ENCODE measurements around the gene SF3B6. TPM values are rescaled to one million over a fixed set of nuclear protein-coding genes. Genes with fewer than 3 reads are reported as not detected.
"Not testable (repeated sequence)": the region's sequence is repeated elsewhere in the genome, so short reads cannot be mapped to it uniquely, and the experiment has no call there.

Gene SF3B6
- total RNA-seq, 1 donor, result 146 TPM

DNA sequence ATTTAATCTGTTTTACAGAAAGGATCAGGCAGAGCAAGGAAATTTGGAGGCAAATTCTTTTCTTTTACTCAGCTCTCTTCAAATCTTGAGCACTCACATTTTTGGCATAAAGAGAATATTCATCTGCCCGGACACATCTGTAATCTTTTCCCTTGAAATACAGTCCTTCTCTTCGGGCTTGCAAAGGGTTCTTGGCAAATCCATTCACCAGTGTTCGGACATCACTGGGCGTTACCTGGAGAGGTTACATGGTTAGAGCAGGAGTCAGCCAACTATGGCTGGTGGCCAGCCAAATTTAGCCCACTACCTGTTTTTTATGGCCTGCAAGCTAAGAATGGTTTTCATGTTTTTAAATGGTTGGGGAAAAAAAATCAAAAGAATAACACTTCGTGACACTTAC is 44.9 kb upstream of the SF3B6 start:
- H3K4me3 ChIP-seq (ENCODE audit: low read depth, low read length), result no peak overlapping the region
- TF ChIP-seq, protein P1, sequence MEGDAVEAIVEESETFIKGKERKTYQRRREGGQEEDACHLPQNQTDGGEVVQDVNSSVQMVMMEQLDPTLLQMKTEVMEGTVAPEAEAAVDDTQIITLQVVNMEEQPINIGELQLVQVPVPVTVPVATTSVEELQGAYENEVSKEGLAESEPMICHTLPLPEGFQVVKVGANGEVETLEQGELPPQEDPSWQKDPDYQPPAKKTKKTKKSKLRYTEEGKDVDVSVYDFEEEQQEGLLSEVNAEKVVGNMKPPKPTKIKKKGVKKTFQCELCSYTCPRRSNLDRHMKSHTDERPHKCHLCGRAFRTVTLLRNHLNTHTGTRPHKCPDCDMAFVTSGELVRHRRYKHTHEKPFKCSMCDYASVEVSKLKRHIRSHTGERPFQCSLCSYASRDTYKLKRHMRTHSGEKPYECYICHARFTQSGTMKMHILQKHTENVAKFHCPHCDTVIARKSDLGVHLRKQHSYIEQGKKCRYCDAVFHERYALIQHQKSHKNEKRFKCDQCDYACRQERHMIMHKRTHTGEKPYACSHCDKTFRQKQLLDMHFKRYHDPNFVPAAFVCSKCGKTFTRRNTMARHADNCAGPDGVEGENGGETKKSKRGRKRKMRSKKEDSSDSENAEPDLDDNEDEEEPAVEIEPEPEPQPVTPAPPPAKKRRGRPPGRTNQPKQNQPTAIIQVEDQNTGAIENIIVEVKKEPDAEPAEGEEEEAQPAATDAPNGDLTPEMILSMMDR (IDR thresholded peaks at IDR 0.05; ENCODE audit: insufficient read depth, low read depth, low read length), result no peak
- DNase-seq (ENCODE audit: low read depth), result no peak

DNA sequence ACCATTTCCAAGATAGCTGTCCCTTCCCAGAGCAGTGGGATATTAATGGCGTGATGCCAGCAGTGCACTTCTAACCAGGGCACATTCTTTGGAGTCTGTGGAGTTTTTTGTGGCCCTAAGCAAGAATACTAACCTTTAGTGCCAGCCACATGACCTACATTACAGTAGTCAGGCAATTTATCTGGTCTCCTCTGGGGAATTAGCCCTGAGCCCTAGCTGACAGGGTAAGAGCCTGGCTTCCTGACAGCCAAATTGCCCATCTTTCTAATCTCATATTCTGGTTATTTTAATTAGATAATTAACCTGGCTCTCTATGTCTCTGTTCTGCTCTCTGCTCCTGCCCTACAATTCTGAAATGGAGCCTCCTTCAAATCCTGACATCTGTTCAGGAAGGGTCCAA is 41.8 kb upstream of the SF3B6 start:
- H3K4me3 ChIP-seq (ENCODE audit: low read depth, low read length), result no peak overlapping the region
- TF ChIP-seq, protein P1 (IDR thresholded peaks at IDR 0.05; ENCODE audit: insufficient read depth, low read depth, low read length), result no peak
- DNase-seq (ENCODE audit: low read depth), result no peak

DNA sequence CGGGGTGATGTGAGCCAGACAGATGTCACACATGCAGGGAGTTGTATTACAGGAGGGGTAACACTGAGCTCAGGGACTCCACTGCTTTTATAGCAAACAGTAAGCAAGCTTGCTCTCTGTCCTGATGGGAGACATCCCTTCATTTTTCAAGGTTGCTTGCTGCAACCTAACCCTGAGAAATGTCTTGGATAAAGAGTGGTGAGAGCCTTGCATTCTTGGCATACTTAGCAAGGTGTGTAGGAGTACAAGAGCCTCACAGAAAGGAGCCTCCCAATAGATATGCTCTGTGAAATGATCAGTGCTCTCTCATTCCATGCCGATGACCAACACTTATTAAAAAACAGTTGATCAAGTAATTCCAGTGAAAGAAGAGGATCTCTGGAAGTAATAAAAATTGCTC is 38.9 kb upstream of the SF3B6 start:
- no peak overlapping the region for H3K4me3 ChIP-seq (ENCODE audit: low read depth, low read length)
- TF ChIP-seq, protein P1 (IDR thresholded peaks at IDR 0.05; ENCODE audit: insufficient read depth, low read depth, low read length), result no peak
- DNase-seq (ENCODE audit: low read depth), result peak; percentile 13

DNA sequence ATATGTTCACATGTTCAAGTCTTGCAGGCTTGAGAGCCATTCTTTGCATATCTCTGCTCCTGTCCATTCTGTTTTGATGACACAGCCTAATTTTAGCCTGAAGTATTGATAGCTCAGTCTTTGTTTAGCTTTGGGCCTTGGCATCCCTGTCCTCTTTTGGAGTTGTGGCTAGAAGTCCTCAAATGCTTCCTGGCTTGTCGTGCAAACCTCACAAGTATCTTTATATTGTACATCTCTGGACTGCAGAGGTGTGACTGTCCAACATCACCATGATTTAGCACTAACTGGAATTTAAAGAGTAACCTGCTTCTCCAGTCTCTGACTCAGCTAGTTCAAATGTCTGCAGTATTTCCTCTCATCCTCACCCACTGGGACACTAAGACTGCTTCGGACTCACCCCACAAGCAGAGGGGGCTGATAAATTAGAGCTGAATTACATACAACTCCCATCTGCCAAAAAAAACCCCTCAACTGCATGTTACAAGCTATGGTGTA is 35.3 kb upstream of the SF3B6 start:
- no peak overlapping the region for H3K4me3 ChIP-seq (ENCODE audit: low read depth, low read length)
- DNase-seq (ENCODE audit: low read depth), result peak; percentile 44
- TF ChIP-seq, protein P1 (IDR thresholded peaks at IDR 0.05; ENCODE audit: insufficient read depth, low read depth, low read length), result no peak

DNA sequence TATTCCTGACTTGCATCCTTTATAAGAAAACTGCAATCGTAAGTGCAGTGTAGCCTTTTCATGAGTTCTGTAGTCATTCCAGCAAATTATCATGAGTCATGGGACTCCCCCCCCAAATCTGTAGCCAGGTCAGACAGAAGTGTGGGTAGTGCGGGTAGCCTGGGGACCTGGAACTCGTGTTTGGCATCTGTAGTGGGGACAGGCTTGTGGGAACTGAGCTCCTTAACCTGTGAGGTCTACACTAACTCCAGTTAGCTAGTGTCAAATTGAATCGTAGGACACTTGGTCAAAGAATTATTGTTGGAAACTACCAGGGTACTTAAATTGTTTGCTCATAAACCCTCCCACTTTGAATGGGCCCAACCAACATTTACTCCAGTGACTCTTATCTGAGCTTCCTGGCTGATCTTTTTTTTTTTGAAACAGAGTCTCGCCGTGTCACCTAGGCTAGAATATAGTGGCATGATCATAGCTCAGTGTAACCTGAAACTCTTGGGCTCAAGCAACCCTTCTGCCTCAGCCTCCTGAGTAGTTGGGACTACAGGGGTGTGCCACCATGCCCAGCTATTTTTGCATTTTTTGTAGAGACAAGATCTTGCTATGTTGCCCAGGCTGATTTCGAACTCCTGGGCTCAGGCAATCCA is 34.7 kb upstream of the SF3B6 start:
- TF ChIP-seq, protein P1 (IDR thresholded peaks at IDR 0.05; ENCODE audit: insufficient read depth, low read depth, low read length), result no peak
- no peak for DNase-seq (ENCODE audit: low read depth)
- no peak overlapping the region for H3K4me3 ChIP-seq (ENCODE audit: low read depth, low read length)

DNA sequence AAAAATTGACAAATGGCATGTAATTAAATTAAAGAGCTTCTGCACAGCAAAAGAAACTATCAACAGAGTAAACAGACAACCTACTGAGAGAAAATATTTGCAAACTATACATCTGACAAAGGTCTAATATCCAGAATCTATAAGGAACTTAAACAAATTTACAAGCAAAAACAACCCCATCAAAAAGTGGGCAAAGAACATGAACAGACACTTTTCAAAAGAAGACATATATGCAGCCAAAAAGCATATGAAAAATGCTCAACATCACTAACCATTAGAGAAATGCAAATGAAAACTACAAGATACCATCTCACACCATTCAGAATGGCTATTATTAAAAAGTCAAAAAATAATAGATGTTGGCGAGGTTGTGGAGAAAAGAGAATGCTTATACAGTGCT is 33.3 kb upstream of the SF3B6 start:
- not testable (repeated sequence) for DNase-seq (ENCODE audit: low read depth); H3K4me3 ChIP-seq (ENCODE audit: low read depth, low read length)

DNA sequence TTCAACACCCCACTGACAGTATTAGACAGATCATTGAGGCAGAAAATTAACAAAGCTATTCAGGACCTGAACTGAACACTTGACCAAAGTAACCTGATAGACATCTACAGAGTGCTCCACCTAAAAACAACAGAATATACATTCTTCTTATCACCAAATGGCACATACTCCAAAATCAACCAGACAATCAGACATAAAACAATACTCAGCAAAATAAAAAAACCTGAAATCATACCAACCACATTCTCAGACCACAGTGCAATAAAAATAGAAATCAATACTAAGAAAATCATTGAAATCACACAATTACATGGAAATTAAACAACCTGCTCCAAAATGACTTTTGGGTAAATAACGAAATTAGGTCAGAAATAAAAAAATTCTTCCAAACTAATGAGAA is 31.2 kb upstream of the SF3B6 start:
- no peak overlapping the region for H3K4me3 ChIP-seq (ENCODE audit: low read depth, low read length)
- TF ChIP-seq, protein P1 (IDR thresholded peaks at IDR 0.05; ENCODE audit: insufficient read depth, low read depth, low read length), result no peak
- DNase-seq (ENCODE audit: low read depth), result no peak
